ENCODE measurements around the gene PVALB. TPM values are rescaled to one million over a fixed set of nuclear protein-coding genes. Genes with fewer than 3 reads are reported as not detected.

Gene PVALB
- total and polyA plus RNA-seq, 10 of the 15 experiments (the other 5 are each of a cell fraction or from before 2014, with no cell fraction given): not detected

DNA sequence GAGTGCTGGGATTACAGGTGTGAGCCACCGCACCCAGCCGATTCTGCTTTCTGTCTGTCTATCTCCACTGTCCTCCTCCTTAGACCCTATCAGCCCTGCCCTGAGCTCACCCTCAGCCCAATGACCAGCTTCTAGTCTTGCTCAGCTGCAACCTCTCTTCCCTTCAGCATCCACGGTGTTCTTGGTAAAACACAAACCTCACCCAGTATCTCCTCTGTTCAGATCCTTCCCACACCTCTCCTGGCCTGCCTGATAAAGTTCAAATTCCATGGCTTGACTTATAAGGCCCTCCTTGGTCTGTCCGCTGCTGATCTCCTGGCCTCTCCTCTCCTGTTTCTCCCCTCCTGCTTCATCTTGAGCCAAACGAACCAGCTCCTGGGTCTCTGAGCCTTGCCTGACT lies 29.4 kb upstream of the PVALB start:
- Histone ChIP-seq H4K20me1 (ENCODE audit: control insufficient read depth, insufficient read depth) (no peaks in the 10 kb centered on the region), H3K27me3 (replicated peaks in 1 of 2; ENCODE audit: control insufficient read depth in 2 of 2, insufficient read depth in 2 of 2, low read length in 1 of 2) (peaks cover 1 to 3% of the 10 kb centered on the region in 2 experiments; a peak in 3 of 4 replicates), H3K4me2 (ENCODE audit: control insufficient read depth, insufficient read depth) (no peak overlapping the region), H3K36me3 (ENCODE audit: control insufficient read depth in 2 of 2, insufficient read depth in 2 of 2, low read length in 1 of 2) (no peaks in the 10 kb centered on the region), H3K27ac (ENCODE audit: control insufficient read depth, insufficient read depth) (no peak overlapping the region), H3K79me2 (ENCODE audit: control insufficient read depth, insufficient read depth, low read length) (no peaks in the 10 kb centered on the region), H3K9me3 (replicated peaks; ENCODE audit: control insufficient read depth, insufficient read depth, low read length) (no peaks in the 10 kb centered on the region; the same call in 2 of the 3 replicates), H3K9ac (ENCODE audit: control insufficient read depth, insufficient read depth, low read length) (no peak overlapping the region), H2AFZ (ENCODE audit: control insufficient read depth, low read depth, low read length) (no peak overlapping the region), H3K4me1 (ENCODE audit: control insufficient read depth, insufficient read depth, low read length) (no peaks in the 10 kb centered on the region), H3K4me3 (no peak overlapping the region)
- 59% methylated on average over 5 of the region's 5 CpGs for WGBS (ENCODE audit: insufficient coverage, insufficient replicate concordance, low lambda C conversion rate, missing lambda C conversion rate)
- ATAC-seq (no peak), FAIRE-seq (no peak), DNase-seq (ENCODE audit: low read depth, low spot score) (no peak)
- in situ Hi-C loops (cut with MboI): no loop called here
- RAD21 ChIA-PET (ENCODE audit: unreplicated experiment): no interaction called here
- POLR2A ChIA-PET: interaction anchor here (0.5 kb wide), 1 partner anchor 314 kb away, joined by 5 read pairs; no protein-coding TSS in a partner anchor
- BruUV-seq (replicated peaks): no TSS peak
- intact Hi-C loops (cut with micrococcal nuclease; ENCODE audit: unreplicated experiment): no loop called here
- SMC1A ChIA-PET (ENCODE audit: uncharacterized antibody, unreplicated experiment): no interaction called here
- TF ChIP-seq BCLAF1 (IDR thresholded peaks at IDR 0.05): no peak
- TF ChIP-seq, protein P1, sequence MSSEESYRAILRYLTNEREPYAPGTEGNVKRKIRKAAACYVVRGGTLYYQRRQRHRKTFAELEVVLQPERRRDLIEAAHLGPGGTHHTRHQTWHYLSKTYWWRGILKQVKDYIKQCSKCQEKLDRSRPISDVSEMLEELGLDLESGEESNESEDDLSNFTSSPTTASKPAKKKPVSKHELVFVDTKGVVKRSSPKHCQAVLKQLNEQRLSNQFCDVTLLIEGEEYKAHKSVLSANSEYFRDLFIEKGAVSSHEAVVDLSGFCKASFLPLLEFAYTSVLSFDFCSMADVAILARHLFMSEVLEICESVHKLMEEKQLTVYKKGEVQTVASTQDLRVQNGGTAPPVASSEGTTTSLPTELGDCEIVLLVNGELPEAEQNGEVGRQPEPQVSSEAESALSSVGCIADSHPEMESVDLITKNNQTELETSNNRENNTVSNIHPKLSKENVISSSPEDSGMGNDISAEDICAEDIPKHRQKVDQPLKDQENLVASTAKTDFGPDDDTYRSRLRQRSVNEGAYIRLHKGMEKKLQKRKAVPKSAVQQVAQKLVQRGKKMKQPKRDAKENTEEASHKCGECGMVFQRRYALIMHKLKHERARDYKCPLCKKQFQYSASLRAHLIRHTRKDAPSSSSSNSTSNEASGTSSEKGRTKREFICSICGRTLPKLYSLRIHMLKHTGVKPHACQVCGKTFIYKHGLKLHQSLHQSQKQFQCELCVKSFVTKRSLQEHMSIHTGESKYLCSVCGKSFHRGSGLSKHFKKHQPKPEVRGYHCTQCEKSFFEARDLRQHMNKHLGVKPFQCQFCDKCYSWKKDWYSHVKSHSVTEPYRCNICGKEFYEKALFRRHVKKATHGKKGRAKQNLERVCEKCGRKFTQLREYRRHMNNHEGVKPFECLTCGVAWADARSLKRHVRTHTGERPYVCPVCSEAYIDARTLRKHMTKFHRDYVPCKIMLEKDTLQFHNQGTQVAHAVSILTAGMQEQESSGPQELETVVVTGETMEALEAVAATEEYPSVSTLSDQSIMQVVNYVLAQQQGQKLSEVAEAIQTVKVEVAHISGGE (CRISPR knock-in tag; IDR thresholded peaks at IDR 0.05): no peak
- no peak for TF ChIP-seq ZNF622 (IDR thresholded peaks at IDR 0.05)
- no peak for TF ChIP-seq SUPT20H (IDR thresholded peaks at IDR 0.05; ENCODE audit: borderline replicate concordance, control insufficient read depth, low read depth, low read length)
- no peak for TF ChIP-seq ATF3 (IDR thresholded peaks at IDR 0.05; ENCODE audit: borderline replicate concordance, extremely low read depth, low read depth, low read length)
- TF ChIP-seq SMAD5 (IDR thresholded peaks at IDR 0.05; ENCODE audit: low read depth): no peak
- no peak for TF ChIP-seq POU2F2 (IDR thresholded peaks at IDR 0.05; ENCODE audit: borderline replicate concordance, low read depth, low read length)
- no peak for TF ChIP-seq KLF5 (IDR thresholded peaks at IDR 0.05; ENCODE audit: partially characterized antibody)
- TF ChIP-seq POLR2AphosphoS5 (IDR thresholded peaks at IDR 0.05; ENCODE audit: low read length): no peak
- TF ChIP-seq ZBTB40 (IDR thresholded peaks at IDR 0.05; ENCODE audit: borderline replicate concordance): no peak
- CTCF ChIA-PET: interaction anchor here (1.5 kb wide), 1 partner anchor 10 kb away, joined by 9 read pairs; no protein-coding TSS in a partner anchor

Data from GM12878 (cell line).